NB4 (cell line): ENCODE data around the gene TTR.

Experiments used
- POLR2A ChIP-seq: IDR thresholded peaks from 2 replicates; pipeline ENCODE4 v1.6.1; 2011; ENCODE audit warnings: mild to moderate bottlenecking; ENCODE audit not compliant: insufficient read length; ENCODE audit errors: extremely low read depth
- TF ChIP-seq, protein P1 (sequence below): IDR thresholded peaks from one replicate; pipeline ENCODE4 v1.5.1; 2012; ENCODE audit warnings: low read depth, low read length

DNA sequence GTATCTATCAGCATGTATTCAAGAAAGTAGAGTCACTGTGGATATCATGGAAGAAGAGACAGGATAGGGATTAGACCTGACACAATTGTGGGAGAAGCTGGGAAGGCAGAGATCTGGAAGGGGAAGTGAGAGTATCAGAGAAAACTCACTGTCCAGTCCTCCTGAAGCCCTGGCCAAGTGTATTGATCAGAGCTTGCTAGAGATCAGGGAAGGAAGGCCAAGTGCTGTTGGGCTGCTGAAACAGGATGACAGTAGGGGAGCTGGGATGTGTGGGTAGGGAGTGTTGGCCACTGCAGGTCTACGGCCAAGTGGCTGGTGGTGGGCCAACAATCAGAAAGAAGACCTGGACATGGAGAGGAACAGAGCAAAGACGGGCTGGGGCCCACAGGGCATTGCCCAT, 26.3 kb upstream of the TTR start:
- TF ChIP-seq, protein P1, sequence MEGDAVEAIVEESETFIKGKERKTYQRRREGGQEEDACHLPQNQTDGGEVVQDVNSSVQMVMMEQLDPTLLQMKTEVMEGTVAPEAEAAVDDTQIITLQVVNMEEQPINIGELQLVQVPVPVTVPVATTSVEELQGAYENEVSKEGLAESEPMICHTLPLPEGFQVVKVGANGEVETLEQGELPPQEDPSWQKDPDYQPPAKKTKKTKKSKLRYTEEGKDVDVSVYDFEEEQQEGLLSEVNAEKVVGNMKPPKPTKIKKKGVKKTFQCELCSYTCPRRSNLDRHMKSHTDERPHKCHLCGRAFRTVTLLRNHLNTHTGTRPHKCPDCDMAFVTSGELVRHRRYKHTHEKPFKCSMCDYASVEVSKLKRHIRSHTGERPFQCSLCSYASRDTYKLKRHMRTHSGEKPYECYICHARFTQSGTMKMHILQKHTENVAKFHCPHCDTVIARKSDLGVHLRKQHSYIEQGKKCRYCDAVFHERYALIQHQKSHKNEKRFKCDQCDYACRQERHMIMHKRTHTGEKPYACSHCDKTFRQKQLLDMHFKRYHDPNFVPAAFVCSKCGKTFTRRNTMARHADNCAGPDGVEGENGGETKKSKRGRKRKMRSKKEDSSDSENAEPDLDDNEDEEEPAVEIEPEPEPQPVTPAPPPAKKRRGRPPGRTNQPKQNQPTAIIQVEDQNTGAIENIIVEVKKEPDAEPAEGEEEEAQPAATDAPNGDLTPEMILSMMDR, result no peak
- TF ChIP-seq POLR2A, result no peak
